ENCODE measurements around the gene SAMM50. TPM values are rescaled to one million over a fixed set of nuclear protein-coding genes. Genes with fewer than 3 reads are reported as not detected.
A peak's percentile ranks its signal among the peaks of the same experiment; 100 is the strongest.

Gene SAMM50
- total and polyA plus RNA-seq, 5 experiments from 2014 or later, result 37.7 to 71.6 (median 70.2) TPM

DNA sequence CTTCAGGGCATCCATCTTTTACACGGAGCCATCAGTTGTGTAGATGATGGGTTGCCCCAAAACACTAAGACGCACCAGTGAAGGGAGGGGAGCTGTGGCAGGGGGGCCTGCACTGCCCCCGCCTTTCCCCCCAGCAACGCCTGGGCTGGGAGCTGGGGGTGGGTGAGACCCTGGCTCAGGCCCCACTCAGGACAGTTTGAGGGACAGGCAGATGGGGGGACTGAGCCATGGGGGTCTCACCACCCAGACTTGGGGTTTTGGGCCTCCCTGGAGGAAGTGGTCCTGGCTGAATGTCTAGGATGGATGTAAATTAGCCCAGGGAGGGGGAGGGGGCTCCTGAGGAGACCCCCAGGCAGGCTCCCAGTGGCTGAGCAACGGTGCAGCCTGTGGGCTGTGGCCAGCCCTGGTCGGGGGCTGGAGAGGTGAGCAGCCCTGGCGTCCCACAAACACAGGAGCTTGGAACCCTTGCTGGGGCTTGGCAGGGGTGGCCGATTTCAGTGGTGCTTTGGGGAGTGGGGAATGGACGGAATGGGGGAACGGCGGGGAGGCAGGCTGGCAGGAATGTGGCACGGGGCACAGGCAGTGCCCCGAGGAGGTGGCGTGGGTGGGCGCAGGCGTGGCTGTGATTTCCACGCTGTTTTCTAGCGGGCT lies 74.9 kb downstream of the SAMM50 start:
- POLR2A ChIA-PET, result no interaction called here
- H3K9me3 Mint-ChIP-seq, result no peaks in the 10 kb centered on the region
- H3K27me3 Mint-ChIP-seq, result peaks cover 7 to 31% (median 19%) of the 10 kb centered on the region in 5 donors
- DNase-seq, result no peak
- no peaks in the 10 kb centered on the region for H3K36me3 Mint-ChIP-seq
- peak overlapping the region in 1 of 10 donors; percentile 58 for H3K27ac Mint-ChIP-seq
- H3K4me3 Mint-ChIP-seq, result peak overlapping the region in 1 of 10 donors; percentile 48
- H3K4me1 Mint-ChIP-seq, result peaks cover 19 to 46% (median 31%) of the 10 kb centered on the region in 4 donors
- no peak for ATAC-seq

DNA sequence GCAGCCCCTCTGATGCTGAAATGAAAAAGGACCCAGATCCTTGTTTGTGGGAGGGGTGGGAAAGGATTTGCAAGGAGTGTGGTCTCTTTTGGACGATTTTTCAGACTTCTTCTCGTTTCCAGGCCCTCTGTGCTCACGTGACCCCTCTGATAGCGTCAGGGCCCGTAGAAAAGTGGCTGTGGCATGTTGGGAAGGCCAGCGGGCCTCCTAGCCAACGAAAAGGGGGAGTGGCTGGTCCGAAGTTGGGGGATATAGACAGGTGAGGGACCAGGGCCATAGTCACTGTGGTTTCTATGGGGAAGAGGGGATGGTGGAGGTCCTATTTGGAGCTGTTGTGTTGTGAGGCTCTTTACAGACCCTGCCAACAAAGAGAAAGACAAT lies 75.5 kb downstream of the SAMM50 start:
- Mint-ChIP-seq H3K9me3 (no peaks in the 10 kb centered on the region), H3K27ac (peak overlapping the region in 3 of 10 donors; percentile 58 to 66 (median 65)), H3K27me3 (peaks cover 7 to 27% (median 15%) of the 10 kb centered on the region in 5 donors), H3K4me1 (peaks cover 17 to 41% (median 26%) of the 10 kb centered on the region in 4 donors), H3K36me3 (no peaks in the 10 kb centered on the region), H3K4me3 (peak overlapping the region in 1 of 10 donors; percentile 48)
- no peak for ATAC-seq
- POLR2A ChIA-PET, result no interaction called here
- no peak for DNase-seq

DNA sequence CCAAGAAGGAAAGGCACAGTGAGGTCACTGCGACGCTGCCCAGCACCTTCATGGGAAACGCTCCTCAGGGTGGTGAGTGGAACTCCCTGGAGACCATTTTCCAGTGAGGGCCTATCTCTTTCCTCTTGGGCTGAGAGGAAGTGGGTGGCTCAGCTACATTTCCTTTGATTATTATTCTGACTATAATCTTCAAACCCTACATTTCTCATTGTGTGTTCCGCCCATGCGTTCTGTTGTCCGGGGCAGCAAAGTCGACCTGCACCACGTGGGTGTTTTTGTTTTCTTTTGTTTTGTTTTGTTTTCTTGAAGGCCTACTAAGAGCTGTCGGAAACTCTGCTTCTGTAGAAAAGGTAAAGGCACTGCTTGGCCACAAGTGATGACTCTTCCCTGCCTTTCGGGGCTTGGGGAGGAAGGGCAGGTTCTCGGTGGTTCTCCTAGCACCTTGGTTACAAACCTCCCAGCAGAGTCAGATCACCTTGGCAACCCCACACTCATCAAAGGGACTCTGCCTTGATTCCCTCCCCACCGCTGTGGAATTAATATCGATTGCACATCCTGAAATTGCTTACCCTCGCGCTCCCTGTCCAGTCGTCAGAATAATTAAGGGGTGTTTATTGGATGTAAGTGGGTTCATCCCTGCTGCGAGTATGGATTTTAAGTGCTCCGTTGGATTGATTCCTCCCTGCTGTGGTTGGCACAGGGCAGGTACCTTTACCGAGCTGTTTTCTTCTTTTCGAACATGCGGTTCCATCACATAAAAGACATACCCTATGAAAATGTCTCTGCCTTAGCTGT lies 76.1 kb downstream of the SAMM50 start:
- peak in 1 of 2 donors; percentile 20 for ATAC-seq
- Mint-ChIP-seq H3K9me3 (no peaks in the 10 kb centered on the region), H3K4me1 (peaks cover 12 to 34% (median 20%) of the 10 kb centered on the region in 4 donors), H3K27ac (peak overlapping the region in 6 of 10 donors; percentile 0 to 69 (median 56)), H3K4me3 (peak overlapping the region in 4 of 10 donors; percentile 36 to 48 (median 40)), H3K27me3 (peaks cover 3 to 20% (median 9%) of the 10 kb centered on the region in 5 donors), H3K36me3 (no peaks in the 10 kb centered on the region)
- POLR2A ChIA-PET, result no interaction called here
- DNase-seq, result no peak

DNA sequence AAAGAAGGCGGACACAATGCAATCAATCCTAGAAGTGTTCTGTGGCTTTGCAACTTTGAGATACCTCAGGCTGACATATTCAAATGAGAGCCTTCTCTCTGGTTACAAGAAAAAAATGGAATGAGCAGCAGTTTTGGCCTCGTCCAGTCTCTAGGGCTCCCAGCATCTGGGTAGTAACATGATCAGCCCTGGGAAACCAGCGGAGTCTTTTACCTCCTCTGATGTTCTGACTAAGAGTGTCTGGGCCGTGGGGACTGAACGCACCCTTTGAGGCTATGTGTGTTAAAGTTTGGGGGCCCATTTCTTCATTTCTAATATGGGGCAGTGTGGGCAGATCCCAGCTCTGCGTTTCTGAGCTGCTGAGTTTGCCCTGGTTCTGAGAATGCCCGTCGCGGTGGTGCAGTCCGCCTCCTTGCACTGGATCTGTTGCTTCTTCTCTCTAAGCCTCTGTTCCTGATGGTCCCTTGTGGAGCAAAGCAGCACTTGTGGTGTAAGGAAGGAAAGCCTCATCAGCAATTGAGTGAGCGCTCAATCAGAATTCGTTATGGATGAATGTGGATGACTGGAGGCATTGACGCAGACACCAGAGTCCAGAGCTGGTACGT lies 77.0 kb downstream of the SAMM50 start:
- Mint-ChIP-seq H3K36me3 (no peaks in the 10 kb centered on the region), H3K9me3 (no peaks in the 10 kb centered on the region), H3K4me1 (peaks cover 7 to 25% (median 11%) of the 10 kb centered on the region in 4 donors), H3K4me3 (no peak overlapping the region), H3K27me3 (peaks cover 0 to 12% (median under 1%) of the 10 kb centered on the region in 5 donors), H3K27ac (peak overlapping the region in 2 of 10 donors; percentile 5 to 9)
- POLR2A ChIA-PET, result no interaction called here
- no peak for DNase-seq
- no peak for ATAC-seq

DNA sequence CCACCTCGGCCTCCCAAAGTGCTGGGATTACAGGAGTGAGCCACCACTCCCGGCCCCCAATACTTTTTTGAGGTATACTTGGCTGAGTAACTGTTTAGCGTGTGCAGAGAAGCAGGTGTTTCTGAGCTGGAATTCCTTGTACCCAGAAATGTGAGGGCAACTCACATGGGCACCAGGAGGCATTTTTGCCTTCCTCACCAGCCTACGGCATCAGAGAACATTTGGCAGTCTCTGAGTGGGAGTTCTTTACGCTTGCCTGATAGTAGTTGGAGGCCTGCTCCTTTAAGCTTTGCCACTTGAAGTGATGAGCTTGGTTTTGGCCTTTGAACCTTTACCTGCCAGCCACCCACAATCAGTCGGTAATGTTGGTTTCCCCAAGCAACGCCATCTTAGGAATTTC lies 78.0 kb downstream of the SAMM50 start:
- Mint-ChIP-seq H3K27me3 (peaks cover 0 to 8% (median 6%) of the 10 kb centered on the region in 5 donors), H3K9me3 (no peaks in the 10 kb centered on the region), H3K4me3 (no peak overlapping the region), H3K27ac (no peak overlapping the region), H3K4me1 (peaks cover 4 to 19% (median 13%) of the 10 kb centered on the region in 4 donors), H3K36me3 (no peaks in the 10 kb centered on the region)
- no peak for ATAC-seq
- POLR2A ChIA-PET, result no interaction called here
- DNase-seq, result no peak

DNA sequence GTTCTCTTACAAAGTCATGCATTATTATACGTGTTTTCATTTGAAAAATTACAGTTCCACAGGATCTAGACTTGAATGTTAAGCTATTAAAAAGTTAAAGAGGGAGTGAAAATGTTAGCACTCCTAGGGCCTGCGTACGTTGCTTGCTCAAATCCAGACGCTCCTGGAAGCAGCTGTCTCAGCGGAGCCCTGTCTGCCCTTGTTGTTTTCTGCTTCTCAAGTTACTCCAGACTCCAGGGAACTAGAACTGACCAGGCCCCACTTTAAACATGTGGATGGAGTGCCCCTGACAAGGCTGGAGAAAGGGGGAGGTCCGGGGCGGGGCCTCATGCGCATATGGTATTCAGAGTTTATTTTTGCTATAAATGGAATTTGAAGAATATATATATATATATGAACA lies 78.5 kb downstream of the SAMM50 start:
- Mint-ChIP-seq H3K36me3 (no peaks in the 10 kb centered on the region), H3K27ac (no peak overlapping the region), H3K27me3 (peaks cover 0 to 12% (median 5%) of the 10 kb centered on the region in 5 donors), H3K9me3 (no peaks in the 10 kb centered on the region), H3K4me3 (no peak overlapping the region), H3K4me1 (peaks cover 4 to 18% (median 13%) of the 10 kb centered on the region in 4 donors)
- ATAC-seq (no peak), DNase-seq (no peak)
- POLR2A ChIA-PET, result no interaction called here

DNA sequence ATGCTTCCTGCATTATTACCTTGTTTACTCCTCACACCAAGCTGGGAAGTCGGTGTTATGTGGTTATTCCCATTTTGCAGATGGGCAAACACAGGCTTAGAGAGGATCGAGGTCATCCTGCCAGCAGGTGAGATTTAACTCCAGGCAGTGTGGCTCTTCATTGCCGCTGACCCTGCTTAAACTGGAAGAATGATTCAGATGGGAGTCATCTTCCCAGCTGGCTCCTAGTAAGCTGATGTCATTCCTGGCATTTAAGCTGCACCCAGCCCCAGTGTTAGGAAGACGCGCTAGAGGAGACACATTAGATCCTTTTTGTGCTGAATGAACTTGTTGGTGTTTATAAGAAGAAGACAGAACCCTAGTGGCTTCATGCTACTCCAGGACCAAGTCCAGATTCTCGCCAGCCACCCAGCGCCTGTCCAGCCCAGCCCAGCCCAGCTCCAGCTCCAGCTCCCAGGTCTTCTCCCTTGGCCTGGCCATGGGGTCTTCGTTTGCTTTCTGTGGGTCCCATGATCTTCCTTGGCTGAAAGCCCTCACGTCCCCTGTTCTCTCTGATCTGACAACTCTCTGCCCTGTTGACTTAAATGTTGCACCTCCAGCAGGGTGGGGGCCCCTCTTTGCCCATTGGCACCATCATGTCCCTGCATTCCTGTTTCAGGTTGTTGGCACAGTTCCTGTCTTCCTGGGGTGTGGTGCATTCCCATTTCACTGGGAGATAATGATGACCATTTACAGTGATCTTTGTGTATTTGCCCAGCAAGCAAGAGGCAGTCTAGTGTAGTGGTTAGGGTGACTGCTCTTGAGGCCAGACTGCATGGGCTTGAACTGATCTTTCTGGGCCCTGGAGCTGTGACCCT lies 82.5 kb downstream of the SAMM50 start:
- Mint-ChIP-seq H3K4me3 (no peak overlapping the region), H3K9me3 (no peaks in the 10 kb centered on the region), H3K27ac (peak overlapping the region in 1 of 10 donors; percentile 54), H3K27me3 (peaks cover 2 to 15% (median 5%) of the 10 kb centered on the region in 5 donors), H3K36me3 (peaks cover 0 to 4% (median 0%) of the 10 kb centered on the region in 3 donors), H3K4me1 (peaks cover 7 to 9% (median 8%) of the 10 kb centered on the region in 4 donors)
- no peak for ATAC-seq
- no peak for DNase-seq
- POLR2A ChIA-PET, result no interaction called here

DNA sequence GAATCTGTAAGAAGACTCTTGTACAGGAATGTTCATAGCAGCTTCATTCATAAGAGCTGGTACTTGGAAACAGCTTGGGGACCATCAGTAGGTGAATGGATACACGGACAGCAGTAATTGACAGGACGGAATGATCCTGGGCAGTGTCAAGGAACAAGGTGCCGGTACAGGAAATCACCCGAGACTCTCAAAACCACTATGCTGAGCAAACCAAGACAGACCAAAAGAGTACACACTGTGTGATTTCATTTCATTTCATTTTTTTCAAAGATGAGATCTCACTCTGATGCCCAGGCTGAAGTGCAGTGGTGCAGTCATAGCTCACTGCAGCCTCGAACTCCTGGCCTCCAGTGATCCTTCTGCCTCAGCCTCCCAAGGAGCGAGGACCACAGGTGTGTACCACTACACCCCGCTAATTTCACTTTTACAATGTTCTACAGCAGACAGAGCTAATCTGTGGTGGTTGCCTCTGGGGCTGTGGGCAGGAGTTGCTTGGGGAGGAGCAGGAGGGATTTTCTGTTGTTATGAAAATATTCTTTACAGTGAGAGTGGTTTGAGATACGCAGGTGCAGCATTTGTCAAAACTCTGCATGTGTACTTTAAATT lies 84.4 kb downstream of the SAMM50 start:
- Mint-ChIP-seq H3K4me3 (no peak overlapping the region), H3K36me3 (peaks cover 0 to 4% (median 0%) of the 10 kb centered on the region in 3 donors), H3K4me1 (peaks cover 10 to 15% (median 11%) of the 10 kb centered on the region in 4 donors), H3K27me3 (peaks cover 2 to 15% (median 5%) of the 10 kb centered on the region in 5 donors), H3K9me3 (no peaks in the 10 kb centered on the region), H3K27ac (peak overlapping the region in 1 of 10 donors; percentile 11)
- DNase-seq (no peak), ATAC-seq (peak in 1 of 2 donors; percentile 33)
- POLR2A ChIA-PET, result no interaction called here

DNA sequence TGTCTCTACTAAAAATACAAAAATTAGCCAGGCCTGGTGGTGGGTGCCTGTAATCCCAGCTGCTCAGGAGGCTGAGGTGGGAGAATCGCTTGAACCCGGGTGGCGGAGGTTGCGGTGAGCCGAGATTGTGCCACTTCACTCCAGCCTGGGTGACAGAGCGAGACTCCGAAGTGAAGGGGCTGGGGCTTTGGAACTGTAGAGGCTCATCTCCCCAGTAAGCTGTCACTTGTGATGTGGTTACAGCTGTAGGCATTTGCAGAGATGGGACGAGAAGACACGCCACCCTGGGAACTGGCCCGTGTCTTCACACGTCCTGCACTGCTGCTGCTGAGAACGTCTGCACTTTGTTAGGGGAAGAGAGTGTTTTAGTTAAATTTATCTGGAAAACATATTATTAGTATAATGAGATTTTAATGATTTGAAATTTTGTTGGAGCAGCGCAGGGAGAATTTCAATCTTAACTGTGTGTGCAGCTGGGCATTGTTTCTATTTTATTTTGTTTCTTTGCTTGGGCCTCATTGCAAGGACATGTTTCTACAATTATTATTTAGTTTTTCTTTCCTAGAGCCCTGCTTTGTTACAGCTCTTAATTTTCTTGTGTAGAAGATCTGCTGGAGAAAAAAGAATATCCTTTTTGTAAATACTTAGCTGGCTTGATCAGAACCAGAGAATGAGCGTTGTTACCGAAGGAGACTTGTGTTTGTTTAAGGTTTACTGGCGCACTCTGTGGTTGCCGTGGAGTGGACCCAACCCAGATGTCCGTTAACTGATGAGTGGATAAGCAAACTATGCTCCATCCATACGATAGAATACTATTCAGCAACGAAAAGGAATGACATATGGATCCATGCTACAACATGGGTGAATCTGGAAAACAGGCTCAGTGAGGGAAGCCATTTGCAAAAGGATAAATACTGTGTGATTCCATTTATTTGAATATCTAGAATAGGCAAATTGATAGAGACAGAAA lies 87.3 kb downstream of the SAMM50 start:
- ATAC-seq, result peak in 1 of 2 donors; percentile 61
- H3K27ac Mint-ChIP-seq, result peak overlapping the region in 2 of 10 donors; percentile 2 to 58
- H3K36me3 Mint-ChIP-seq, result peaks cover 0 to 4% (median 0%) of the 10 kb centered on the region in 3 donors

DNA sequence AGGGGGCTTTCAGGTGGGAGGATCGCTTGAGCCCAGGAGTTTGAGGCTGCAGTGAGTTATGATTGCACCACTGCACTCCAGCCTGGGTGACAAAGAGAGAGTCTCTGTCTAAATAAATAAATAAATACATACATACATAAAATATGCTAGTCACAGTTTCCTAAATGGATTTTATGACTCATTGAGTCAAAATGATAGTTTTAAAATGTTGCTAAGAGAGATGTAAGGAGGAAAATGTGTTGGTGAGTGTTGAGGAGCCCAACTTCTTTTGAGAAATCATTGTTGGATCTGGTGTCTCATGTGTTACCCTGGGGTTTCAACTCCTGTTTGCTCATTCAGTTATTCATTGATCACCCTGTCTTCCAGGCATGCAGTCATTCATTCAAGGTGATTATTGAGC lies 89.9 kb downstream of the SAMM50 start:
- no peak overlapping the region for H3K4me3 Mint-ChIP-seq
- ATAC-seq (no peak), DNase-seq (no peak)
- POLR2A ChIA-PET, result no interaction called here
- H3K4me1 Mint-ChIP-seq, result peaks cover 9 to 32% (median 14%) of the 10 kb centered on the region in 4 donors
- no peaks in the 10 kb centered on the region for H3K9me3 Mint-ChIP-seq
- peaks cover 0 to 3% (median 0%) of the 10 kb centered on the region in 3 donors for H3K36me3 Mint-ChIP-seq
- H3K27ac Mint-ChIP-seq, result no peak overlapping the region
- peaks cover 0 to 4% (median 1%) of the 10 kb centered on the region in 5 donors for H3K27me3 Mint-ChIP-seq

More for the DNA sequence above, 87.3 kb downstream of the SAMM50 start:
- POLR2A ChIA-PET, result no interaction called here
- Mint-ChIP-seq H3K27me3 (peaks cover 2 to 15% (median 5%) of the 10 kb centered on the region in 5 donors), H3K9me3 (no peaks in the 10 kb centered on the region), H3K4me3 (no peak overlapping the region), H3K4me1 (peaks cover 10 to 19% (median 14%) of the 10 kb centered on the region in 4 donors)
- DNase-seq, result no peak

All from naive thymus-derived CD8-positive, alpha-beta T cell (primary cell).